ENCODE results near the gene DOCK10.

GRCh38 chr2:224774735-224775134, 267.5 kb downstream of the DOCK10 start:
- TF ChIP-seq CTCF (conservative IDR thresholded peaks at IDR 0.05) (no peak), EZH2 (IDR thresholded peaks at IDR 0.05; ENCODE audit: low read depth) (no peak)

All from PC-9 (cell line).